Keratinocyte (primary cell): ENCODE measurements around the gene TRIM63. TPM values are rescaled to one million over a fixed set of nuclear protein-coding genes. Genes with fewer than 3 reads are reported as not detected.

Experiments
- DNase-seq: peaks from one replicate; pipeline ENCODE4 v3.0.0-alpha.2; 2011; ENCODE audit warnings: low read depth, missing footprints, low spot score
- FAIRE-seq: peaks from 2 replicates; lab custom pipeline; 2011; peaks lifted over from hg19 to GRCh38; lab: Jason Lieb, UNC
- H2AFZ ChIP-seq: 2 replicates; pipeline ENCODE4 v1.6.0; 2012; ENCODE audit warnings: low read length, control low read depth, inconsistent platforms; ENCODE audit not compliant: control insufficient read depth
- H3K27ac ChIP-seq: 2 replicates; pipeline ENCODE4 v1.5.1; 2011; ENCODE audit warnings: low read length; ENCODE audit not compliant: control insufficient read depth, insufficient read depth
- H3K27me3 ChIP-seq: 3 replicates; pipeline ENCODE4 v1.6.0; 2011; ENCODE audit warnings: low read length; ENCODE audit not compliant: control insufficient read depth, insufficient read depth; ENCODE audit errors: extremely low read depth
- H3K36me3 ChIP-seq, 2 experiments: 2 replicates in 1 of 2; 3 replicates in 1 of 2; pipeline ENCODE4 v1.5.1; 2011; ENCODE audit warnings: low read length in 2 of 2, mild to moderate bottlenecking in 1 of 2; ENCODE audit not compliant: control insufficient read depth in 2 of 2, insufficient read depth in 2 of 2; ENCODE audit errors: extremely low read depth in 1 of 2
- H3K4me1 ChIP-seq: 3 replicates; pipeline ENCODE4 v1.5.1; 2011; ENCODE audit warnings: low read length; ENCODE audit not compliant: control insufficient read depth, insufficient read depth; ENCODE audit errors: extremely low read depth
- H3K4me2 ChIP-seq: 3 replicates; pipeline ENCODE4 v1.6.0; 2011; ENCODE audit warnings: low read depth, low read length; ENCODE audit not compliant: control insufficient read depth, insufficient read depth; ENCODE audit errors: extremely low read depth
- H3K4me3 ChIP-seq, 3 experiments: fragments of 200-600 bp in 1 of 3; sonication (generic) in 1 of 3; 2 replicates in 2 of 3; 3 replicates in 1 of 3; pipeline ENCODE4 v1.5.1; 2011 to 2016; ENCODE audit warnings: low read length in 3 of 3, mild to moderate bottlenecking in 3 of 3, control low read depth in 2 of 3, inconsistent platforms in 1 of 3, low read depth in 1 of 3, mixed read lengths in 1 of 3, mixed run types in 1 of 3, moderate library complexity in 1 of 3; ENCODE audit not compliant: control insufficient read depth in 2 of 3, insufficient read depth in 2 of 3; ENCODE audit errors: extremely low read depth in 1 of 3
- H3K79me2 ChIP-seq: 2 replicates; pipeline ENCODE4 v1.6.0; 2012; ENCODE audit warnings: low read length; ENCODE audit not compliant: control insufficient read depth, insufficient read depth
- H3K9ac ChIP-seq: 3 replicates; pipeline ENCODE4 v1.6.0; 2011; ENCODE audit warnings: low read length; ENCODE audit not compliant: control insufficient read depth, insufficient read depth; ENCODE audit errors: extremely low read depth
- H3K9me1 ChIP-seq: 3 replicates; pipeline ENCODE4 v1.6.0; 2011; ENCODE audit warnings: low read length; ENCODE audit not compliant: control insufficient read depth, insufficient read depth; ENCODE audit errors: extremely low read depth
- H3K9me3 ChIP-seq: 2 replicates; pipeline ENCODE4 v1.5.1; 2012; ENCODE audit warnings: low read depth, low read length; ENCODE audit not compliant: control insufficient read depth
- H4K20me1 ChIP-seq: 3 replicates; pipeline ENCODE4 v1.6.0; 2011; ENCODE audit warnings: low read length; ENCODE audit not compliant: control insufficient read depth, insufficient read depth; ENCODE audit errors: extremely low read depth
- EZH2 ChIP-seq: IDR thresholded peaks from one replicate; pipeline ENCODE4 v1.6.1; 2012; ENCODE audit warnings: inconsistent platforms, mild to moderate bottlenecking, low read length, moderate library complexity
- dilution Hi-C: fragments of 300-500 bp; cut with MboI; formaldehyde crosslinking; loops from one replicate; pipeline ENCODE4 v1.7.0; 2020; ENCODE audit warnings: low sequenced_read_pairs; ENCODE audit not compliant: extremely low pct_ligation_motif_present
- polyA plus RNA-seq, 5 experiments: library from polyadenylated mRNA; depleted of rRNA in 3 of 5; stranded (reverse) in 3 of 5; stranded (forward) in 1 of 5; unstranded in 1 of 5; fragments of >200 nt; gene quantifications; 1 replicate in 1 of 5; 2 replicates in 3 of 5; 3 replicates in 1 of 5; pipeline versions ENCODE4 v1.2.1 to v1.2.3, GENCODE V29; 2011 to 2012; ENCODE audit warnings: missing spikeins in 2 of 5, low read depth in 1 of 5, low replicate concordance in 1 of 5
- TF ChIP-seq, protein P1 (sequence below), 3 experiments: IDR thresholded peaks in 1 of 3; conservative IDR thresholded peaks in 1 of 3; optimal IDR thresholded peaks in 1 of 3; 2 replicates in 2 of 3; 3 replicates in 1 of 3; pipeline versions ENCODE3 to v1.5.1; 2011; ENCODE audit warnings: low read length in 3 of 3, mild to moderate bottlenecking in 3 of 3, moderate library complexity in 2 of 3, control low read depth in 1 of 3, inconsistent platforms in 1 of 3; ENCODE audit not compliant: insufficient read depth in 2 of 3; ENCODE audit errors: extremely low read depth in 1 of 3

Gene TRIM63
- polyA plus RNA-seq, 1 donor (not counting 4 experiments of a cell fraction or from before 2014, with no cell fraction given): not detected

DNA sequence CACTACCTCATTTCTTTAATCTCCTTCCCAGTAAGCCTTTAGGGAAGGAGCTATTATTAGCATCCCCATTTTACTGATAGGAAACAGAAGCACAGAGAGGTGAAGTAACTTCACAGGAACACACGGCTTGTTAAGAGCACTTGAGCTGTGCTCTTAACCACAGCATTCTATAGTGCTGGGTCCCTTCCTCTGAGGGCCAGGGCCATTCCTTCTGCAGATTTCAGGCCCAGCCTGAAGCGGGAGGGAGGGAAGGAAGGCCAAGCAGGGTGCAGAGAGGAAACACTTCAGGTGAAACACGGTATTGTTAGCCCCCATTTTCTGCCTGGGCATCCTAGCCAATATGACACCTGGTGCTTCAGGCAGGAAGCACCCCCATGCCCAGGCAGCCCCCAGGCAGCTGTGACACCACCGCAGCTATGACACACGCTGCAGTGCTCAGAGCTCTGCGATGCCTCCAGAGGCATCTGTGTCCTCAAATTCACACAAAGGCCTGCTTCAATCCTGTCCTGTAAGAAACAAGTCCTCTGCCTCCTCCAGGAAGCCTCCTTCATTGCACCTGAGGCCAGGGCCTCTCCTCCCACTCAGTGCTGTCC lies 50.4 kb downstream of the TRIM63 start:
- no peak for DNase-seq
- no peaks in the 10 kb centered on the region for H4K20me1 ChIP-seq
- no peaks in the 10 kb centered on the region for H3K79me2 ChIP-seq
- H2AFZ ChIP-seq: no peak overlapping the region
- peaks cover 13% of the 10 kb centered on the region for H3K4me1 ChIP-seq
- H3K36me3 ChIP-seq: no peaks in the 10 kb centered on the region
- no peaks in the 10 kb centered on the region for H3K27me3 ChIP-seq
- no peaks in the 10 kb centered on the region for H3K9me1 ChIP-seq
- dilution Hi-C loops: no loop called here
- H3K4me3 ChIP-seq: no peak overlapping the region
- no peaks in the 10 kb centered on the region for H3K9me3 ChIP-seq
- H3K27ac ChIP-seq: no peak overlapping the region
- no peak for FAIRE-seq
- TF ChIP-seq EZH2: no peak
- TF ChIP-seq, protein P1, sequence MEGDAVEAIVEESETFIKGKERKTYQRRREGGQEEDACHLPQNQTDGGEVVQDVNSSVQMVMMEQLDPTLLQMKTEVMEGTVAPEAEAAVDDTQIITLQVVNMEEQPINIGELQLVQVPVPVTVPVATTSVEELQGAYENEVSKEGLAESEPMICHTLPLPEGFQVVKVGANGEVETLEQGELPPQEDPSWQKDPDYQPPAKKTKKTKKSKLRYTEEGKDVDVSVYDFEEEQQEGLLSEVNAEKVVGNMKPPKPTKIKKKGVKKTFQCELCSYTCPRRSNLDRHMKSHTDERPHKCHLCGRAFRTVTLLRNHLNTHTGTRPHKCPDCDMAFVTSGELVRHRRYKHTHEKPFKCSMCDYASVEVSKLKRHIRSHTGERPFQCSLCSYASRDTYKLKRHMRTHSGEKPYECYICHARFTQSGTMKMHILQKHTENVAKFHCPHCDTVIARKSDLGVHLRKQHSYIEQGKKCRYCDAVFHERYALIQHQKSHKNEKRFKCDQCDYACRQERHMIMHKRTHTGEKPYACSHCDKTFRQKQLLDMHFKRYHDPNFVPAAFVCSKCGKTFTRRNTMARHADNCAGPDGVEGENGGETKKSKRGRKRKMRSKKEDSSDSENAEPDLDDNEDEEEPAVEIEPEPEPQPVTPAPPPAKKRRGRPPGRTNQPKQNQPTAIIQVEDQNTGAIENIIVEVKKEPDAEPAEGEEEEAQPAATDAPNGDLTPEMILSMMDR (optimal IDR thresholded peaks at IDR 0.05 in 1 of 3, IDR thresholded peaks at IDR 0.05 in 1 of 3, conservative IDR thresholded peaks at IDR 0.05 in 1 of 3; ENCODE audit: extremely low read depth in 1 of 3, insufficient read depth in 2 of 3, low read length in 3 of 3): no peak
- H3K4me2 ChIP-seq: no peak overlapping the region
- no peak overlapping the region for H3K9ac ChIP-seq

DNA sequence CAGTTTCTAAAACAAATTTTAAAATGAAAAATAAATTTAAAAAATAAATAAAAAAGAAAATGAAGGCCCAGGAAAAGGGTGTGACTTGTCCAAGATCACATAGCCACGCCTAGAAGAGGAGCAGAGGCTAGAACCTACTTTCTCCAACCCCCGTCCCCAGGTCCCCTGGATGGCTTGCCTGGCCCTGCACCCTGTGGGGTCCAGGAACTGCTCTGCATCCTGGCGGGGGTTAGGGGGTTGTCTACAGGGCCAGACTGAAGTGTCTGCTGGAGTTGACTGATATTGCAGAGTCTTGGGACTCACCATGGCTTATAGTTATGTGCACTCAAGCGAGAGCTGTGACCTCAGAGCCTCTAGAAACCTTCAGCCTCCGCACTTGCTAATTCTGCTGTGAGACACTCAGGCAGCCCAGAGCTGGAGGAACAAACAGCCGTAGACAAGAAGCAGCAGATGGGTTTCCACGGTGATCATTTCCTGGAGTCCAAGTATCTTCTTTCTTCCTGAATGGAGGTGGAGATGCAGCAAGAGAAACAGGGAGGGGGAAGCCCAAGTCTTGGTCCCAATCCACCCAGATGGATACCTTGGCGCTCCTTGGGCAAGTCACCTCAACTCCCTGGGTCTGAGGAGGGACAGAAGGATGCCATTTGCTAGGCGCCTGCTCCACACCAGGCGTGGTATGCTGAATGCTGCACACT lies 51.0 kb downstream of the TRIM63 start:
- DNase-seq (no peak), FAIRE-seq (no peak)
- Histone ChIP-seq H3K9me1 (no peaks in the 10 kb centered on the region), H3K79me2 (no peaks in the 10 kb centered on the region), H3K27ac (no peak overlapping the region), H3K9ac (no peak overlapping the region), H3K36me3 (no peaks in the 10 kb centered on the region), H4K20me1 (no peaks in the 10 kb centered on the region), H3K4me3 (no peak overlapping the region), H3K4me1 (peaks cover 13% of the 10 kb centered on the region), H2AFZ (no peak overlapping the region), H3K27me3 (no peaks in the 10 kb centered on the region), H3K4me2 (no peak overlapping the region), H3K9me3 (no peaks in the 10 kb centered on the region)
- dilution Hi-C loops: no loop called here
- TF ChIP-seq, protein P1 (optimal IDR thresholded peaks at IDR 0.05 in 1 of 3, IDR thresholded peaks at IDR 0.05 in 1 of 3, conservative IDR thresholded peaks at IDR 0.05 in 1 of 3; ENCODE audit: extremely low read depth in 1 of 3, insufficient read depth in 2 of 3, low read length in 3 of 3): no peak
